Measurements from ENCODE around the gene SUN3.

- no peak for TF ChIP-seq REST (IDR thresholded peaks at IDR 0.05; ENCODE audit: insufficient read depth in 1 of 2, low read depth in 2 of 2, low read length in 1 of 2)
- no peak for TF ChIP-seq POLR2AphosphoS5 (IDR thresholded peaks at IDR 0.05; ENCODE audit: low read depth, low read length)
- TF ChIP-seq CTCF (IDR thresholded peaks at IDR 0.05), result no peak
- no peak for TF ChIP-seq SIN3A (IDR thresholded peaks at IDR 0.05; ENCODE audit: borderline replicate concordance, insufficient read depth, low read depth, low read length)
Observed at GRCh38 chr7:47941136-47941844, 87.6 kb downstream of the SUN3 start.
